KMS-11 (cell line): ENCODE data around the gene TFE3.
"Not testable (repeated sequence)": the region's sequence is repeated elsewhere in the genome, so short reads cannot be mapped to it uniquely, and the experiment has no call there.

Experiments used
- H2AFZ ChIP-seq: fragments of 200-600 bp; sonication (generic); 2 replicates; pipeline ENCODE4 v1.6.1; 2016; ENCODE audit warnings: antibody characterized with exemption, mixed run types, low read depth
- H3K27ac ChIP-seq: fragments of 200-600 bp; sonication (generic); 2 replicates; pipeline ENCODE4 v1.6.1; 2016; ENCODE audit warnings: mild to moderate bottlenecking, mixed run types
- H3K27me3 ChIP-seq: fragments of 200-600 bp; sonication (generic); 2 replicates; pipeline ENCODE4 v1.6.1; 2017; ENCODE audit warnings: mild to moderate bottlenecking, low read depth, mixed run types, moderate library complexity; ENCODE audit not compliant: insufficient read depth
- H3K36me3 ChIP-seq: fragments of 200-600 bp; sonication (generic); 2 replicates; pipeline ENCODE4 v1.6.1; 2017; ENCODE audit warnings: mild to moderate bottlenecking, mixed run types; ENCODE audit not compliant: insufficient read depth
- H3K4me1 ChIP-seq: fragments of 200-600 bp; sonication (generic); 2 replicates; pipeline ENCODE4 v1.6.1; 2016; ENCODE audit warnings: mild to moderate bottlenecking, low read depth, mixed run types; ENCODE audit not compliant: poor library complexity, severe bottlenecking
- H3K4me2 ChIP-seq: fragments of 200-600 bp; sonication (generic); 2 replicates; pipeline ENCODE4 v1.7.0; 2016; ENCODE audit warnings: mild to moderate bottlenecking, mixed run types
- H3K4me3 ChIP-seq: fragments of 200-600 bp; sonication (generic); IDR thresholded peaks from 2 replicates; pipeline ENCODE4 v1.6.1; 2017; ENCODE audit warnings: low read depth, low read length, mixed read lengths; ENCODE audit not compliant: insufficient read depth
- H3K79me2 ChIP-seq: fragments of 200-600 bp; sonication (generic); 2 replicates; pipeline ENCODE4 v1.6.1; 2016; ENCODE audit warnings: low read depth, mixed run types; ENCODE audit not compliant: insufficient read depth
- H3K9ac ChIP-seq: fragments of 200-600 bp; sonication (generic); 2 replicates; pipeline ENCODE4 v1.6.1; 2016; ENCODE audit warnings: mild to moderate bottlenecking, mixed run types
- H4K20me1 ChIP-seq: fragments of 200-600 bp; sonication (generic); 2 replicates; pipeline ENCODE4 v1.6.1; 2016; ENCODE audit warnings: mild to moderate bottlenecking, mixed run types; ENCODE audit not compliant: insufficient read depth
- CTCF ChIP-seq: fragments of 200-600 bp; sonication (generic); conservative IDR thresholded peaks from 2 replicates; pipeline ENCODE4 v1.6.1; 2017; ENCODE audit warnings: low read depth, mild to moderate bottlenecking, antibody characterized with exemption, low read length, moderate library complexity, mixed read lengths

The TFE3 gene

GRCh38 chrX:48989483-48989882, 53.7 kb downstream of the TFE3 start:
- Histone ChIP-seq H3K4me2 (no peak overlapping the region), H3K36me3 (no peaks in the 10 kb centered on the region), H3K9ac (no peak overlapping the region), H3K4me1 (no peaks in the 10 kb centered on the region), H3K27ac (no peak overlapping the region), H3K27me3 (no peaks in the 10 kb centered on the region), H3K4me3 (no peak overlapping the region), H3K79me2 (no peaks in the 10 kb centered on the region), H2AFZ (no peak overlapping the region), H4K20me1 (no peaks in the 10 kb centered on the region)
- no peak for TF ChIP-seq CTCF

- Histone ChIP-seq H2AFZ (no peak overlapping the region), H3K4me3 (no peak overlapping the region), H3K4me2 (no peak overlapping the region), H4K20me1 (no peaks in the 10 kb centered on the region), H3K27ac (no peak overlapping the region), H3K79me2 (no peaks in the 10 kb centered on the region), H3K4me1 (no peaks in the 10 kb centered on the region), H3K27me3 (no peaks in the 10 kb centered on the region), H3K9ac (no peak overlapping the region), H3K36me3 (no peaks in the 10 kb centered on the region)
- TF ChIP-seq CTCF = no peak
Observed at GRCh38 chrX:48983896-48984295, 59.3 kb downstream of the TFE3 start.

GRCh38 chrX:48983081-48983480, 60.1 kb downstream of the TFE3 start:
- Histone ChIP-seq H3K27ac (no peak overlapping the region), H3K4me2 (no peak overlapping the region), H3K9ac (no peak overlapping the region), H2AFZ (no peak overlapping the region), H3K36me3 (no peaks in the 10 kb centered on the region), H3K4me3 (no peak overlapping the region), H4K20me1 (no peaks in the 10 kb centered on the region), H3K4me1 (no peaks in the 10 kb centered on the region), H3K79me2 (no peaks in the 10 kb centered on the region), H3K27me3 (no peaks in the 10 kb centered on the region)
- TF ChIP-seq CTCF = no peak

- no peak overlapping the region for H3K27ac ChIP-seq
- no peaks in the 10 kb centered on the region for H3K4me1 ChIP-seq
- no peak overlapping the region for H3K4me3 ChIP-seq
- no peaks in the 10 kb centered on the region for H3K27me3 ChIP-seq
- no peaks in the 10 kb centered on the region for H4K20me1 ChIP-seq
- no peaks in the 10 kb centered on the region for H3K79me2 ChIP-seq
- no peak for TF ChIP-seq CTCF
- H3K4me2 ChIP-seq = no peak overlapping the region
- H2AFZ ChIP-seq = no peak overlapping the region
- H3K9ac ChIP-seq = no peak overlapping the region
- H3K36me3 ChIP-seq = no peaks in the 10 kb centered on the region
Observed at GRCh38 chrX:48981178-48981577, 62.0 kb downstream of the TFE3 start.

GRCh38 chrX:48980341-48980740, 62.8 kb downstream of the TFE3 start:
- not testable (repeated sequence) for H3K4me3 ChIP-seq, H3K4me1 ChIP-seq, H3K9ac ChIP-seq, H3K4me2 ChIP-seq, H3K27me3 ChIP-seq, H4K20me1 ChIP-seq, H3K27ac ChIP-seq, H2AFZ ChIP-seq, H3K36me3 ChIP-seq, H3K79me2 ChIP-seq
